Body of pancreas (tissue), 4 donors: ENCODE data around the gene PDE4D. TPM values are rescaled to one million over a fixed set of nuclear protein-coding genes. Genes with fewer than 3 reads are reported as not detected.

ENCODE experiments used
- ATAC-seq: fragments of 150-250 bp; one replicate; pipeline ENCODE4 v1.9.1; 2016
- DNase-seq, 4 donors: peaks; one replicate each; pipeline ENCODE4 v3.0.0-alpha.2; 2019
- H3K27ac ChIP-seq, 4 donors: fragments of 200-600 bp; sonication (generic); 1 replicate in 3 of 4; 2 replicates in 1 of 4; pipeline versions ENCODE4 v1.5.1 to v1.6.1; 2016 to 2019; ENCODE audit warnings: mild to moderate bottlenecking in 1 of 4, mixed read lengths in 1 of 4, moderate library complexity in 1 of 4
- H3K27me3 ChIP-seq, 2 donors: fragments of 200-600 bp; sonication (generic); one replicate each; pipeline ENCODE4 v1.6.0; 2016; ENCODE audit warnings: mild to moderate bottlenecking in 1 of 2
- H3K36me3 ChIP-seq, 2 donors: fragments of 200-600 bp; sonication (generic); replicated peaks in 1 of 2; 2 replicates each; pipeline ENCODE4 v1.5.1; 2016; ENCODE audit warnings: low read depth in 2 of 2; ENCODE audit not compliant: insufficient read depth in 1 of 2
- H3K4me1 ChIP-seq: fragments of 200-600 bp; sonication (generic); one replicate; pipeline ENCODE4 v1.6.0; 2016
- H3K4me3 ChIP-seq, 2 donors: fragments of 200-600 bp; sonication (generic); 1 replicate in 1 of 2; 2 replicates in 1 of 2; pipeline ENCODE4 v1.5.1; 2016 to 2019
- H3K9me3 ChIP-seq, 3 donors: fragments of 200-600 bp; sonication (generic); 1 replicate in 2 of 3; 2 replicates in 1 of 3; pipeline ENCODE4 v1.5.1; 2016
- CTCF ChIP-seq, 7 experiments: fragments of 450-650 bp in 4 of 7; fragments of 200-600 bp in 3 of 7; sonication (generic) in 3 of 7; IDR thresholded peaks; one replicate each; pipeline ENCODE4 v1.5.1; 2016 to 2019; ENCODE audit warnings: antibody characterized with exemption in 7 of 7
- POLR2A ChIP-seq, 3 donors: fragments of 450-650 bp; IDR thresholded peaks; one replicate each; pipeline ENCODE4 v1.6.1; 2016; ENCODE audit warnings: antibody characterized with exemption in 3 of 3, mild to moderate bottlenecking in 2 of 3
- WGBS, 2 donors: methylation state at CpG; one replicate each; pipeline ENCODE4 v1.1.5; 2017; 5-methylcytosine and 5-hydroxymethylcytosine counted together
- intact Hi-C: fragments of 100-400 bp; cut with DNase I; formaldehyde crosslinking; loops from one replicate; pipeline ENCODE4 v1.15.1; 2023
- total RNA-seq, 2 donors: library from RNA; depleted of rRNA; stranded (reverse); fragments of >200 nt; gene quantifications; one replicate each; pipeline ENCODE4 v1.1.0, GENCODE V29; 2016

Gene PDE4D
- total RNA-seq, 2 donors from 2014 or later = 8.6 to 9.2 TPM

- Histone ChIP-seq H3K27ac (no peak overlapping the region), H3K36me3 (no peaks in the 10 kb centered on the region), H3K4me3 (no peak overlapping the region), H3K27me3 (no peaks in the 10 kb centered on the region), H3K4me1 (peaks cover 4% of the 10 kb centered on the region), H3K9me3 (no peaks in the 10 kb centered on the region)
- WGBS, 2 donors = 70 to 71% methylated on average over 4 of the region's 4 CpGs
- TF ChIP-seq CTCF (IDR thresholded peaks at IDR 0.05) = no peak
- TF ChIP-seq POLR2A (IDR thresholded peaks at IDR 0.05) = no peak
- intact Hi-C loops = no loop called here
- DNase-seq = no peak
- ATAC-seq = no peak
These were observed 695.6 kb downstream of the PDE4D start for GRCh38 chr5:59197911-59198310.

GRCh38 chr5:59193616-59194319 is 699.8 kb downstream of the PDE4D start:
- DNase-seq = no peak
- intact Hi-C loops = no loop called here
- Histone ChIP-seq H3K4me1 (peaks cover 1% of the 10 kb centered on the region), H3K9me3 (no peaks in the 10 kb centered on the region), H3K27me3 (no peaks in the 10 kb centered on the region), H3K27ac (no peak overlapping the region), H3K4me3 (no peak overlapping the region), H3K36me3 (no peaks in the 10 kb centered on the region)
- no peak for TF ChIP-seq CTCF (IDR thresholded peaks at IDR 0.05)
- no peak for TF ChIP-seq POLR2A (IDR thresholded peaks at IDR 0.05)
- 71 to 80% methylated on average over 3 of the region's 3 CpGs for WGBS, 2 donors
- no peak for ATAC-seq

DNA sequence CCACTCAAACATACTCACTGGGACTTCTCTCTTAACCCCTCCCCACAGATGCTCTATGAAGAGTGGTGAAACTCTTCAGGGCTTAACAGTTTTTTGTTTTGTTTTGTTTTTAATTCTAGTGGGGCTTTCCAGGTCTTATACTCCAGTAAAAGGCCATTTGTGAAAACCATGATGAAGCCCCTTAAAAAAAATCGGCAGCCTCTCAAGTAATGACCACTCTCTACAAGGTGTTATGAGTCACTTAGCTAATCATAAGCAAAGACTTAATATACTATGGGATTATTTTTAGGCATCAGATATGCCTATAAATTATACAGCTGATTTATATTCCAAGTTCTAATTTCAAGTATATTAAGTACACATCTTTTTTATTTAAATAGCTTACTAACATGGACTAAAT is 702.8 kb downstream of the PDE4D start:
- 84% methylated on average over 1 of the region's 1 CpG for WGBS, 2 donors
- no peak for ATAC-seq
- no peak overlapping the region for H3K27ac ChIP-seq
- no peak for DNase-seq
- no peaks in the 10 kb centered on the region for H3K27me3 ChIP-seq
- no peaks in the 10 kb centered on the region for H3K9me3 ChIP-seq
- intact Hi-C loops = no loop called here
- no peak for TF ChIP-seq POLR2A (IDR thresholded peaks at IDR 0.05)
- peaks cover 8% of the 10 kb centered on the region for H3K4me1 ChIP-seq
- H3K4me3 ChIP-seq = no peak overlapping the region
- H3K36me3 ChIP-seq = no peaks in the 10 kb centered on the region

DNA sequence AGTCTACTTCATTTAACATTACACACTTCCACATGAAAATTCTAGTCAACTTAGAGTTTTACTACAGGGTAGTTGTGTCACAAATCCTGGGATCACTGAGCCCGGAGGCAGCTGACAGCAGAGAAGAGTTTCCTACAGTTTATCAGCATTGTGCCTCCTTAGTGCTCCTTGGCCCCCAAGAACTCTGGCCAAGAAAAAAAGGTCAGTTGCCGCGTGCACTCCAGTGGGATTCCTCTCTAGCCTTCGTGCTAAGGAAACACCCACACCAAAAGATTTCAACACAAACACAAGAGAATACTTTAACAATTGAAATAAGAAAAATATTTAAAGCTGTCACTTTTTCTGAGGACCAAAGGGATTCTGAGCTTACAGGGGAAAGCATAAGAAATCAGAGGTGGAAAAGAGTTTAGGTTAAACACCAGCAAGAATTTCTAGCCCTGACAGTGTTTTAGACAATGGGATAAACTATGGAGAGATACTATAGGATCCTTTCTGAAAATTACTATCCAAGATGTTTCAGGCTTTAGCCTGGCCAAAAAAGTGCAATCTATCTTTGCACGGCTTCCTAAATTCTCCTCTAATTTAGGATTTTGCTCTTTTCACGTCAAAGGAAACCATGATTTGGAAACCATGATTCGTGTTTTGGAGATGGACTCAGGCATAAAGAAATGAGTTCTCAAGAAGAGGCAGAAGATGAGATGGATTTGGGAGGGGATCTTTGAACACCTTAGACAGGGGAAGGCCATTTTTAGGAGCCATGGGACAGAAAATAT is 703.9 kb downstream of the PDE4D start:
- 61 to 66% methylated on average over 7 of the region's 7 CpGs for WGBS, 2 donors
- TF ChIP-seq CTCF (IDR thresholded peaks at IDR 0.05) = no peak
- no peak for TF ChIP-seq POLR2A (IDR thresholded peaks at IDR 0.05)
- Histone ChIP-seq H3K4me1 (peaks cover 8% of the 10 kb centered on the region), H3K27me3 (no peaks in the 10 kb centered on the region), H3K36me3 (no peaks in the 10 kb centered on the region), H3K27ac (no peak overlapping the region), H3K9me3 (no peaks in the 10 kb centered on the region), H3K4me3 (no peak overlapping the region)
- intact Hi-C loops = loop anchor here (5.0 kb wide), 1 partner anchor 188 kb away; no protein-coding TSS in a partner anchor
- ATAC-seq (no peak), DNase-seq (no peak)

GRCh38 chr5:59188419-59189225 is 704.9 kb downstream of the PDE4D start:
- Histone ChIP-seq H3K4me3 (no peak overlapping the region), H3K27me3 (no peaks in the 10 kb centered on the region), H3K27ac (no peak overlapping the region), H3K36me3 (no peaks in the 10 kb centered on the region), H3K4me1 (peaks cover 8% of the 10 kb centered on the region), H3K9me3 (no peaks in the 10 kb centered on the region)
- peak; percentile 68 to 80 (median 76) for DNase-seq
- 13% methylated on average over 16 of the region's 16 CpGs for WGBS, 2 donors
- intact Hi-C loops = loop anchor here (5.0 kb wide), 1 partner anchor 189 kb away; no protein-coding TSS in a partner anchor
- peak; percentile 79 for ATAC-seq
- TF ChIP-seq CTCF (IDR thresholded peaks at IDR 0.05) (peak; percentile 64 to 89 (median 85)), POLR2A (IDR thresholded peaks at IDR 0.05) (no peak)
